WTC11 (cell line): ENCODE data around the gene PDLIM5. TPM values are rescaled to one million over a fixed set of nuclear protein-coding genes. Genes with fewer than 3 reads are reported as not detected.

Experiments
- ATAC-seq: fragments of 200-7000 bp; cut with Tn5 transposase; 2 replicates; pipeline ENCODE4 v1.10.0; 2021; ENCODE audit warnings: mild to moderate bottlenecking, moderate library complexity
- CTCF ChIA-PET: fragments of 300-600 bp; sonication (Branson Sonifier 250); formaldehyde crosslinking; loops from one replicate; lab custom pipeline; 2021; ENCODE audit warnings: antibody characterized with exemption; lab: Charles Lee
- POLR2A ChIA-PET: fragments of 350-600 bp; sonication (Branson Sonifier 250); formaldehyde crosslinking; loops from one replicate; lab custom pipeline; 2021; ENCODE audit warnings: antibody characterized with exemption; lab: Charles Lee
- DNase-seq: peaks from one replicate; pipeline ENCODE4 v3.0.0; 2021; ENCODE audit warnings: low spot score
- H3K27ac Mint-ChIP-seq: 2 replicates; pipeline ENCODE4 v1.8.0; 2021; ENCODE audit warnings: mixed read lengths
- H3K27me3 Mint-ChIP-seq: 2 replicates; pipeline ENCODE4 v1.8.0; 2021; ENCODE audit warnings: low read depth, mild to moderate bottlenecking, moderate library complexity, mixed read lengths
- H3K36me3 Mint-ChIP-seq: 2 replicates; pipeline ENCODE4 v1.8.0; 2021; ENCODE audit warnings: mixed read lengths
- H3K4me1 Mint-ChIP-seq: 2 replicates; pipeline ENCODE4 v1.8.0; 2022; ENCODE audit warnings: mixed read lengths
- H3K4me3 Mint-ChIP-seq: 2 replicates; pipeline ENCODE4 v1.8.0; 2021; ENCODE audit warnings: mild to moderate bottlenecking, moderate library complexity, mixed read lengths
- H3K9me3 Mint-ChIP-seq: 2 replicates; pipeline ENCODE4 v1.8.0; 2021; ENCODE audit warnings: mixed read lengths
- CDX4 ChIP-seq: fragments of 250-450 bp; sonication (Bioruptor Pico); IDR thresholded peaks from 2 replicates; pipeline ENCODE4 v1.9.0; 2021; ENCODE audit warnings: moderate library complexity, mild to moderate bottlenecking, inconsistent platforms, borderline replicate concordance
- ETV6 ChIP-seq: sonication (generic); formaldehyde crosslinking; IDR thresholded peaks from 2 replicates; pipeline ENCODE4 v1.8.1; 2022; ENCODE audit warnings: mild to moderate bottlenecking, missing genetic modification reagents
- GRHL2 ChIP-seq: fragments of 250-450 bp; sonication (Bioruptor Pico); IDR thresholded peaks from 2 replicates; pipeline ENCODE4 v1.8.0; 2022; ENCODE audit warnings: mild to moderate bottlenecking, moderate library complexity; ENCODE audit not compliant: insufficient replicate concordance, severe bottlenecking
- JUN ChIP-seq: sonication (generic); formaldehyde crosslinking; IDR thresholded peaks from 2 replicates; pipeline ENCODE4 v1.8.0; 2023; ENCODE audit warnings: mild to moderate bottlenecking, missing genetic modification reagents
- NFATC4 ChIP-seq: fragments of 250-450 bp; sonication (Bioruptor Pico); IDR thresholded peaks from 2 replicates; pipeline ENCODE4 v1.9.0; 2021; ENCODE audit warnings: mild to moderate bottlenecking
- SP1 ChIP-seq: sonication (generic); formaldehyde crosslinking; conservative IDR thresholded peaks from 2 replicates; pipeline ENCODE4 v1.8.1; 2022; ENCODE audit warnings: missing genetic modification reagents
- STAT6 ChIP-seq: sonication (generic); formaldehyde crosslinking; conservative IDR thresholded peaks from 2 replicates; pipeline ENCODE4 v1.8.1; 2023; ENCODE audit warnings: mild to moderate bottlenecking, low read depth, missing genetic modification reagents, moderate library complexity
- ZNF219 ChIP-seq: sonication (generic); formaldehyde crosslinking; IDR thresholded peaks from 2 replicates; pipeline ENCODE4 v1.8.0; 2023; ENCODE audit warnings: missing genetic modification reagents, mild to moderate bottlenecking, borderline replicate concordance
- ZNF425 ChIP-seq: fragments of 250-450 bp; sonication (Bioruptor Pico); conservative IDR thresholded peaks from 2 replicates; pipeline ENCODE4 v1.9.0; 2021; ENCODE audit warnings: mild to moderate bottlenecking
- ZNF671 ChIP-seq: fragments of 250-450 bp; sonication (Bioruptor Pico); IDR thresholded peaks from 2 replicates; pipeline ENCODE4 v1.8.0; 2021; ENCODE audit warnings: mild to moderate bottlenecking
- total RNA-seq: library from RNA; stranded (reverse); gene quantifications from 3 replicates; pipeline ENCODE4 v1.2.3, GENCODE V29; 2021
- TF ChIP-seq, protein P1 (sequence below): sonication (generic); formaldehyde crosslinking; IDR thresholded peaks from 2 replicates; pipeline ENCODE4 v1.8.1; 2023; ENCODE audit warnings: mild to moderate bottlenecking, missing genetic modification reagents, borderline replicate concordance
- TF ChIP-seq, protein P2 (sequence below): sonication (generic); formaldehyde crosslinking; IDR thresholded peaks from 2 replicates; pipeline ENCODE4 v1.8.1; 2022; ENCODE audit warnings: low read depth, missing genetic modification reagents, borderline replicate concordance
- TF ChIP-seq, protein P3 (sequence below): sonication (generic); formaldehyde crosslinking; IDR thresholded peaks from 2 replicates; pipeline ENCODE4 v1.8.1; 2022; ENCODE audit warnings: mild to moderate bottlenecking, moderate library complexity, missing genetic modification reagents
- TF ChIP-seq, protein P4 (sequence below): sonication (generic); formaldehyde crosslinking; IDR thresholded peaks from 2 replicates; pipeline ENCODE4 v1.8.1; 2022; ENCODE audit warnings: low read depth, mild to moderate bottlenecking, moderate library complexity, missing genetic modification reagents, borderline replicate concordance
- TF ChIP-seq, protein P5 (sequence below): sonication (generic); formaldehyde crosslinking; IDR thresholded peaks from 2 replicates; pipeline ENCODE4 v1.8.1; 2023; ENCODE audit warnings: mild to moderate bottlenecking, missing genetic modification reagents

PDLIM5 gene
- total RNA-seq, 1 experiment from 2014 or later: 51.5 TPM

DNA sequence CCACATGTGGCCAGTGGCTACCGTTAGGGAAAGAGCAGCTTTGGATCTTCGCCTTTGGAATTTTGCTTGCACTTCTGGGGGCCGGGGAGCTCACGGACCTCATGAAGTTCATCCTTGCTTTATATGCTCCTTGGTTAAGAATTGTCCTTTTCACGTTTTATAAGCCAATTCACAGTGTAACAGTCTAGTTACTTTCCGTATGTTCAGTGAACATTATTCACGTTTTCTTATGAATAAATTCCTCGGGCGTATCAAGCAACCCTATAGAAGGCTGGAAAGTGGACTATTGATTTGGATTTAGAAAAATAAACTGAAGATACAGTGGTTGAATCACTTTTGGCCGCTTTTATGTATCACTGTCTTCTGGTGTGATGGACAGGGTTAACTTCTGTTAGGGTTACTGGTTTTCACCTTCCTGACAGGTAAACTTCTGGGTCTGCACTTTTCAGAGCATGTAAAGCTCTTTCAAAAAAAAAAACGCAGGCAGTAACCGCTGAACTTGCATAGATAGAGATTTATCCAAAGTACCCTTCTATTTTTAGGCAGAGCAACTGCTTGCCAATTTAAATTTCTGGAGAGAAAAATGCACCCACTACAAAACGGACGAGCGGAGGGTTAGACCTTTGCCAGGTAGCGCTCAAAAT lies 569 bp upstream of the PDLIM5 start:
- POLR2A ChIA-PET: interaction anchor here (0.6 to 0.7 kb wide), 2 partner anchors 9 to 125 kb away, joined by 3 read pairs; no protein-coding TSS in a partner anchor
- CTCF ChIA-PET: interaction anchor here (1.0 kb wide), 2 partner anchors 44 to 100 kb away, joined by 3 to 6 read pairs; no protein-coding TSS in a partner anchor
- ATAC-seq: no peak
- DNase-seq: no peak
- H3K27ac Mint-ChIP-seq: peak overlapping the region; percentile 95
- TF ChIP-seq NFATC4: no peak
- H3K27me3 Mint-ChIP-seq: peaks cover 9% of the 10 kb centered on the region
- peak overlapping the region; percentile 96 for H3K4me3 Mint-ChIP-seq
- peaks cover 32% of the 10 kb centered on the region for H3K4me1 Mint-ChIP-seq
- peaks cover 8% of the 10 kb centered on the region for H3K36me3 Mint-ChIP-seq
- no peaks in the 10 kb centered on the region for H3K9me3 Mint-ChIP-seq

DNA sequence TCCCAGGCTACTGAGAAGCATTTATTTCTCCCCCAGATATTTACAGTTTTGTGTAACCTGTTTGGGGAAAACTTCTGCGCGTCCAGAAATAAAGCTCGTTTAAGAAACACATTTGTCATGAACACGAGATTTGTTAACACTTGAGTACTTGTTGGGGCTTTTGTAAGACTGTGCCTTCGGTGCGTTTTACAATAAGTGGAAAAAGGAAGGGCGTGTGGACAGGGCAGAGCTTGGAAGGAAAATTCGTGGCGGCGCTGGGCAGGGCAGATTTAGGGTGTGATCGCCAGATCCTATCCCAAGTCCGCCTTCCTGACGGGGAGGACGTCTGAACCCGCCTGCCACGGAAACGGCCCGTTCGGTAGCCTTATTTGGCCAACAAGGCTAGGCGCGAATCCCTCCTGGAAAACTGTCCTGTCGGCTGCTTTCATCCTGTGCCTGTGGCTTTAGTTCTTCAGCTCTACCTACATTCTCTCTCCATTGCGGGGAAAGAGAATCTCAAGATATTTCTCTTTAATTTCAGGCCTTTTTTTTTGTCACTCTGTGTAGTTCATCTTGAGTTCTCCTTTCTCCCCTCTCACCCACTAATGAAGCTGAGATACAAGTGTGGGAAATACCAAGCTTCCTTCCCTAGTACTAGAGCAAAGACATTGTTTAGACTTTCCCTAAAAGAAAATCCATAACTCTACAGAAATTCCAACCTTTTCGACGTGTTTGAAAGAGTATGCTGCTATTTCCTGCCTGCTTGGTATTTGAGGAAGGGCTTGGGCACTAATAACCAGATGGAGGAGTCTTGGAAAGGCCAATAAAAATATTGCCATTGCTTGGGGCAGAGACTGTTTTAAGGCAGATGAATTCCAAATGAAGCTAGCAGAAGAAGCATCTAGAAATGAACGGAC lies 982 bp downstream of the PDLIM5 start:
- DNase-seq (peak; percentile 64), ATAC-seq (peak; percentile 52)
- Mint-ChIP-seq H3K27me3 (peaks cover 9% of the 10 kb centered on the region), H3K36me3 (peaks cover 10% of the 10 kb centered on the region), H3K4me1 (peaks cover 38% of the 10 kb centered on the region), H3K4me3 (peak overlapping the region; percentile 96), H3K9me3 (no peaks in the 10 kb centered on the region), H3K27ac (peak overlapping the region; percentile 28)
- CTCF ChIA-PET: interaction anchor here (1.5 kb wide), 1 partner anchor 125 kb away, joined by 3 read pairs; no protein-coding TSS in a partner anchor
- POLR2A ChIA-PET: interaction anchor here (0.6 kb wide), 1 partner anchor 38 kb away, joined by 3 read pairs; no protein-coding TSS in a partner anchor
- no peak for TF ChIP-seq JUN
- TF ChIP-seq ZNF425: no peak
- TF ChIP-seq, protein P1, sequence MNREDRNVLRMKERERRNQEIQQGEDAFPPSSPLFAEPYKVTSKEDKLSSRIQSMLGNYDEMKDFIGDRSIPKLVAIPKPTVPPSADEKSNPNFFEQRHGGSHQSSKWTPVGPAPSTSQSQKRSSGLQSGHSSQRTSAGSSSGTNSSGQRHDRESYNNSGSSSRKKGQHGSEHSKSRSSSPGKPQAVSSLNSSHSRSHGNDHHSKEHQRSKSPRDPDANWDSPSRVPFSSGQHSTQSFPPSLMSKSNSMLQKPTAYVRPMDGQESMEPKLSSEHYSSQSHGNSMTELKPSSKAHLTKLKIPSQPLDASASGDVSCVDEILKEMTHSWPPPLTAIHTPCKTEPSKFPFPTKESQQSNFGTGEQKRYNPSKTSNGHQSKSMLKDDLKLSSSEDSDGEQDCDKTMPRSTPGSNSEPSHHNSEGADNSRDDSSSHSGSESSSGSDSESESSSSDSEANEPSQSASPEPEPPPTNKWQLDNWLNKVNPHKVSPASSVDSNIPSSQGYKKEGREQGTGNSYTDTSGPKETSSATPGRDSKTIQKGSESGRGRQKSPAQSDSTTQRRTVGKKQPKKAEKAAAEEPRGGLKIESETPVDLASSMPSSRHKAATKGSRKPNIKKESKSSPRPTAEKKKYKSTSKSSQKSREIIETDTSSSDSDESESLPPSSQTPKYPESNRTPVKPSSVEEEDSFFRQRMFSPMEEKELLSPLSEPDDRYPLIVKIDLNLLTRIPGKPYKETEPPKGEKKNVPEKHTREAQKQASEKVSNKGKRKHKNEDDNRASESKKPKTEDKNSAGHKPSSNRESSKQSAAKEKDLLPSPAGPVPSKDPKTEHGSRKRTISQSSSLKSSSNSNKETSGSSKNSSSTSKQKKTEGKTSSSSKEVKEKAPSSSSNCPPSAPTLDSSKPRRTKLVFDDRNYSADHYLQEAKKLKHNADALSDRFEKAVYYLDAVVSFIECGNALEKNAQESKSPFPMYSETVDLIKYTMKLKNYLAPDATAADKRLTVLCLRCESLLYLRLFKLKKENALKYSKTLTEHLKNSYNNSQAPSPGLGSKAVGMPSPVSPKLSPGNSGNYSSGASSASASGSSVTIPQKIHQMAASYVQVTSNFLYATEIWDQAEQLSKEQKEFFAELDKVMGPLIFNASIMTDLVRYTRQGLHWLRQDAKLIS (CRISPR knock-in tag): no peak
- TF ChIP-seq STAT6 (CRISPR knock-in tag): no peak
- TF ChIP-seq GRHL2: no peak
- TF ChIP-seq, protein P2, sequence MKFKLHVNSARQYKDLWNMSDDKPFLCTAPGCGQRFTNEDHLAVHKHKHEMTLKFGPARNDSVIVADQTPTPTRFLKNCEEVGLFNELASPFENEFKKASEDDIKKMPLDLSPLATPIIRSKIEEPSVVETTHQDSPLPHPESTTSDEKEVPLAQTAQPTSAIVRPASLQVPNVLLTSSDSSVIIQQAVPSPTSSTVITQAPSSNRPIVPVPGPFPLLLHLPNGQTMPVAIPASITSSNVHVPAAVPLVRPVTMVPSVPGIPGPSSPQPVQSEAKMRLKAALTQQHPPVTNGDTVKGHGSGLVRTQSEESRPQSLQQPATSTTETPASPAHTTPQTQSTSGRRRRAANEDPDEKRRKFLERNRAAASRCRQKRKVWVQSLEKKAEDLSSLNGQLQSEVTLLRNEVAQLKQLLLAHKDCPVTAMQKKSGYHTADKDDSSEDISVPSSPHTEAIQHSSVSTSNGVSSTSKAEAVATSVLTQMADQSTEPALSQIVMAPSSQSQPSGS (CRISPR knock-in tag): no peak
- no peak for TF ChIP-seq ZNF671 (CRISPR knock-in tag)
- TF ChIP-seq, protein P3, sequence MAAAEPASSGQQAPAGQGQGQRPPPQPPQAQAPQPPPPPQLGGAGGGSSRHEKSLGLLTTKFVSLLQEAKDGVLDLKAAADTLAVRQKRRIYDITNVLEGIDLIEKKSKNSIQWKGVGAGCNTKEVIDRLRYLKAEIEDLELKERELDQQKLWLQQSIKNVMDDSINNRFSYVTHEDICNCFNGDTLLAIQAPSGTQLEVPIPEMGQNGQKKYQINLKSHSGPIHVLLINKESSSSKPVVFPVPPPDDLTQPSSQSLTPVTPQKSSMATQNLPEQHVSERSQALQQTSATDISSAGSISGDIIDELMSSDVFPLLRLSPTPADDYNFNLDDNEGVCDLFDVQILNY (CRISPR knock-in tag): no peak
- TF ChIP-seq, protein P4, sequence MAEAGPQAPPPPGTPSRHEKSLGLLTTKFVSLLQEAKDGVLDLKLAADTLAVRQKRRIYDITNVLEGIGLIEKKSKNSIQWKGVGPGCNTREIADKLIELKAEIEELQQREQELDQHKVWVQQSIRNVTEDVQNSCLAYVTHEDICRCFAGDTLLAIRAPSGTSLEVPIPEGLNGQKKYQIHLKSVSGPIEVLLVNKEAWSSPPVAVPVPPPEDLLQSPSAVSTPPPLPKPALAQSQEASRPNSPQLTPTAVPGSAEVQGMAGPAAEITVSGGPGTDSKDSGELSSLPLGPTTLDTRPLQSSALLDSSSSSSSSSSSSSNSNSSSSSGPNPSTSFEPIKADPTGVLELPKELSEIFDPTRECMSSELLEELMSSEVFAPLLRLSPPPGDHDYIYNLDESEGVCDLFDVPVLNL (CRISPR knock-in tag): no peak
- TF ChIP-seq CDX4: no peak
- no peak for TF ChIP-seq ZNF219
- TF ChIP-seq, protein P5, sequence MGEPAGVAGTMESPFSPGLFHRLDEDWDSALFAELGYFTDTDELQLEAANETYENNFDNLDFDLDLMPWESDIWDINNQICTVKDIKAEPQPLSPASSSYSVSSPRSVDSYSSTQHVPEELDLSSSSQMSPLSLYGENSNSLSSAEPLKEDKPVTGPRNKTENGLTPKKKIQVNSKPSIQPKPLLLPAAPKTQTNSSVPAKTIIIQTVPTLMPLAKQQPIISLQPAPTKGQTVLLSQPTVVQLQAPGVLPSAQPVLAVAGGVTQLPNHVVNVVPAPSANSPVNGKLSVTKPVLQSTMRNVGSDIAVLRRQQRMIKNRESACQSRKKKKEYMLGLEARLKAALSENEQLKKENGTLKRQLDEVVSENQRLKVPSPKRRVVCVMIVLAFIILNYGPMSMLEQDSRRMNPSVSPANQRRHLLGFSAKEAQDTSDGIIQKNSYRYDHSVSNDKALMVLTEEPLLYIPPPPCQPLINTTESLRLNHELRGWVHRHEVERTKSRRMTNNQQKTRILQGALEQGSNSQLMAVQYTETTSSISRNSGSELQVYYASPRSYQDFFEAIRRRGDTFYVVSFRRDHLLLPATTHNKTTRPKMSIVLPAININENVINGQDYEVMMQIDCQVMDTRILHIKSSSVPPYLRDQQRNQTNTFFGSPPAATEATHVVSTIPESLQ: no peak
- no peak for TF ChIP-seq ETV6
- TF ChIP-seq SP1 (CRISPR knock-in tag): no peak
